HCT116 (cell line): ENCODE data around the gene PIGO.

Experiments
- CEBPB ChIP-seq: IDR thresholded peaks from 2 replicates; pipeline ENCODE4 v1.6.1; 2012; ENCODE audit warnings: low read depth
- CTCF ChIP-seq, 3 experiments: fragments of 200-600 bp in 1 of 3; sonication (generic) in 1 of 3; IDR thresholded peaks in 2 of 3; conservative IDR thresholded peaks in 1 of 3; 2 replicates each; pipeline ENCODE4 v1.5.1; 2012 to 2017; ENCODE audit warnings: low read depth in 2 of 3, low read length in 2 of 3, antibody characterized with exemption in 1 of 3, borderline replicate concordance in 1 of 3, control low read depth in 1 of 3, mild to moderate bottlenecking in 1 of 3, mixed read lengths in 1 of 3, mixed run types in 1 of 3, moderate library complexity in 1 of 3; ENCODE audit not compliant: insufficient read depth in 1 of 3
- EGR1 ChIP-seq: IDR thresholded peaks from 2 replicates; pipeline ENCODE4 v1.6.1; 2012; ENCODE audit warnings: low read depth
- EZH2 ChIP-seq: fragments of 200-600 bp; sonication (generic); IDR thresholded peaks from 2 replicates; pipeline ENCODE4 v1.6.1; 2017; ENCODE audit warnings: antibody characterized with exemption, mixed run types
- EZH2phosphoT487 ChIP-seq: fragments of 200-600 bp; IDR thresholded peaks from 2 replicates; pipeline ENCODE4 v1.6.1; 2018; ENCODE audit warnings: antibody characterized with exemption, borderline replicate concordance
- FOSL1 ChIP-seq: IDR thresholded peaks from 2 replicates; pipeline ENCODE4 v1.6.1; 2012; ENCODE audit warnings: low read depth
- JUND ChIP-seq: IDR thresholded peaks from 2 replicates; pipeline ENCODE4 v1.6.1; 2012
- POLR2A ChIP-seq: IDR thresholded peaks from 2 replicates; pipeline ENCODE4 v1.7.0; 2011; ENCODE audit warnings: borderline replicate concordance; ENCODE audit not compliant: insufficient read depth, insufficient read length; ENCODE audit errors: extremely low read depth
- POLR2AphosphoS5 ChIP-seq: IDR thresholded peaks from 2 replicates; pipeline ENCODE4 v1.6.1; 2011; ENCODE audit warnings: mild to moderate bottlenecking, low read depth, low read length, moderate library complexity
- RAD21 ChIP-seq: IDR thresholded peaks from 2 replicates; pipeline ENCODE4 v1.6.1; 2012; ENCODE audit warnings: low read depth, mild to moderate bottlenecking
- ZBTB33 ChIP-seq: IDR thresholded peaks from 2 replicates; pipeline ENCODE4 v1.6.1; 2011; ENCODE audit warnings: mild to moderate bottlenecking, low read length, moderate library complexity; ENCODE audit not compliant: insufficient replicate concordance; ENCODE audit errors: extremely low read depth
- TF ChIP-seq, protein P1 (sequence below): IDR thresholded peaks from 2 replicates; pipeline ENCODE4 v1.6.1; 2012; ENCODE audit warnings: low read depth

GRCh38 chr9:35079041-35079425 is 17.4 kb downstream of the PIGO start:
- TF ChIP-seq CTCF (IDR thresholded peaks at IDR 0.05 in 2 of 3, conservative IDR thresholded peaks at IDR 0.05 in 1 of 3; ENCODE audit: borderline replicate concordance in 1 of 3, insufficient read depth in 1 of 3, low read depth in 2 of 3, low read length in 2 of 3) (no peak), EZH2 (no peak), JUND (no peak), POLR2A (no peak), ZBTB33 (no peak), POLR2AphosphoS5 (no peak), FOSL1 (no peak), RAD21 (no peak), EZH2phosphoT487 (no peak), CEBPB (no peak), EGR1 (no peak)
- TF ChIP-seq, protein P1, sequence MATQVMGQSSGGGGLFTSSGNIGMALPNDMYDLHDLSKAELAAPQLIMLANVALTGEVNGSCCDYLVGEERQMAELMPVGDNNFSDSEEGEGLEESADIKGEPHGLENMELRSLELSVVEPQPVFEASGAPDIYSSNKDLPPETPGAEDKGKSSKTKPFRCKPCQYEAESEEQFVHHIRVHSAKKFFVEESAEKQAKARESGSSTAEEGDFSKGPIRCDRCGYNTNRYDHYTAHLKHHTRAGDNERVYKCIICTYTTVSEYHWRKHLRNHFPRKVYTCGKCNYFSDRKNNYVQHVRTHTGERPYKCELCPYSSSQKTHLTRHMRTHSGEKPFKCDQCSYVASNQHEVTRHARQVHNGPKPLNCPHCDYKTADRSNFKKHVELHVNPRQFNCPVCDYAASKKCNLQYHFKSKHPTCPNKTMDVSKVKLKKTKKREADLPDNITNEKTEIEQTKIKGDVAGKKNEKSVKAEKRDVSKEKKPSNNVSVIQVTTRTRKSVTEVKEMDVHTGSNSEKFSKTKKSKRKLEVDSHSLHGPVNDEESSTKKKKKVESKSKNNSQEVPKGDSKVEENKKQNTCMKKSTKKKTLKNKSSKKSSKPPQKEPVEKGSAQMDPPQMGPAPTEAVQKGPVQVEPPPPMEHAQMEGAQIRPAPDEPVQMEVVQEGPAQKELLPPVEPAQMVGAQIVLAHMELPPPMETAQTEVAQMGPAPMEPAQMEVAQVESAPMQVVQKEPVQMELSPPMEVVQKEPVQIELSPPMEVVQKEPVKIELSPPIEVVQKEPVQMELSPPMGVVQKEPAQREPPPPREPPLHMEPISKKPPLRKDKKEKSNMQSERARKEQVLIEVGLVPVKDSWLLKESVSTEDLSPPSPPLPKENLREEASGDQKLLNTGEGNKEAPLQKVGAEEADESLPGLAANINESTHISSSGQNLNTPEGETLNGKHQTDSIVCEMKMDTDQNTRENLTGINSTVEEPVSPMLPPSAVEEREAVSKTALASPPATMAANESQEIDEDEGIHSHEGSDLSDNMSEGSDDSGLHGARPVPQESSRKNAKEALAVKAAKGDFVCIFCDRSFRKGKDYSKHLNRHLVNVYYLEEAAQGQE = no peak
